ENCODE data around the gene MYO5C.

MYO5C gene

DNA sequence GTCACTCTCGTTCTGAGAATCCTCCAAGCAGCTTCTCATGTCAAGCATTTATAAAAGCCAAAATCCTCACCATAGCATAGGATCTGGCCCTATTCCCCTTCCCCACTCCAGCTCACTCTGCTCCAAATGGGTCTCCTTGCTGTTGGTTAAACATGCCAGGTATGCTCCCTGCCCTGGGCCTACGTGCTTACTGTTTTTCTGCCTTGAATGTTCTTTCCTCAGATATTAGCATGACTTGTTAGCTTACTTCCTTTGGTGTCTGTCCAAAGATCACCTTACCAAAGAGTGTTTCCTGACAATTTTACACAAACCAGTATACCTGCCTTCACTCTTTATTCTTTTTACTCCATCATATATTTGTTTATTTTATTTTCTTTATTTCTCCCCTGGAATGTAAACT is 33.1 kb upstream of the MYO5C start:
- Mint-ChIP-seq H3K4me3 (no peak overlapping the region), H3K27me3 (no peaks in the 10 kb centered on the region), H3K27ac (ENCODE audit: low read depth) (peak overlapping the region; percentile 0), H3K4me1 (peaks cover 10% of the 10 kb centered on the region), H3K36me3 (ENCODE audit: insufficient read depth) (peaks cover 45% of the 10 kb centered on the region), H3K9me3 (no peaks in the 10 kb centered on the region)
- ATAC-seq (replicated peaks; ENCODE audit: extremely low read depth, poor library complexity, severe bottlenecking) (no peak), DNase-seq (ENCODE audit: low spot score in 2 of 2) (no peak)

DNA sequence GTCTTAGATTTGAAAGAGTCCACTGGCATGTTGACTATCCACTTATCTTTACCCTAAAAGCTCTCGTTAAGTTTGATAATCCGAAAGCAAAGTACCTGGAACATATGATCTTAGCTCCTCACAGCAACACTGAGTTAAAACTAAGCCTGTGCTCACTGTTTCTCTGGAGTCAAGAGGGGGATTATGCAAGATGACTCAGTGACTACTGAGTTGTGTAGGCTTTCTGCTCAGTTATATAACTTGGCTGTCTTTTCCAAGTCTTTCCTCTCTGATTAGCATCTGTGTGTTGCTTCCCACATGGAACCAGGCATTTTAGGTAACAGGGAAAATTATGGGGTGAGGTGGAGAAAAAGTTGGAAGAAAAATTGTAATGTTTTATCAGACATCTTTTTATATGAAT is 31.2 kb upstream of the MYO5C start:
- peaks cover 7% of the 10 kb centered on the region for H3K4me1 Mint-ChIP-seq
- no peak overlapping the region for H3K4me3 Mint-ChIP-seq

DNA sequence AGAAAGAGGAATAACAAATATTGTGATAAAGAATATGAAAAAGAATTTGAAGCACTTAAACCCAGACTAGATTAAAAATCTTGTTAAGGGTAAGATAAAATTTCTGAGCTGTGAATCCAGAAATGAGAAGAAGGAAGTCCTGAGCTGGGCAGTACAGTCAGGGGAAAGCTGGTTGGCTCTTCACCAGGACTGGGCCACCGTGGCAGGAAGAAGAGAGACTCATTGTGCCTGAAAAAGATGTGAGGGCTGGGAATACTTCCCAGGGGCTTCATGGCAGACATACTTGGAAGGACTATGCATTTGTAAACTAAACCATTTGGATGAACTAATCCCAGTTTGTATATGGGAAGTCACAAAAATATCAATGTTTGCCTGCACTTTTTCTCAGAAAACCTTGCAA is 28.5 kb upstream of the MYO5C start:
- Mint-ChIP-seq H3K9me3 (no peaks in the 10 kb centered on the region), H3K4me3 (no peak overlapping the region), H3K27me3 (no peaks in the 10 kb centered on the region), H3K4me1 (no peaks in the 10 kb centered on the region), H3K27ac (ENCODE audit: low read depth) (peak overlapping the region; percentile 61), H3K36me3 (ENCODE audit: insufficient read depth) (peaks cover 66% of the 10 kb centered on the region)
- no peak for DNase-seq (ENCODE audit: low spot score in 2 of 2)
- no peak for ATAC-seq (replicated peaks; ENCODE audit: extremely low read depth, poor library complexity, severe bottlenecking)

More for the DNA sequence above, 31.2 kb upstream of the MYO5C start:
- Mint-ChIP-seq H3K9me3 (no peaks in the 10 kb centered on the region), H3K36me3 (ENCODE audit: insufficient read depth) (peaks cover 54% of the 10 kb centered on the region), H3K27me3 (no peaks in the 10 kb centered on the region), H3K27ac (ENCODE audit: low read depth) (no peak overlapping the region)
- DNase-seq (ENCODE audit: low spot score in 2 of 2) (no peak), ATAC-seq (replicated peaks; ENCODE audit: extremely low read depth, poor library complexity, severe bottlenecking) (no peak)

DNA sequence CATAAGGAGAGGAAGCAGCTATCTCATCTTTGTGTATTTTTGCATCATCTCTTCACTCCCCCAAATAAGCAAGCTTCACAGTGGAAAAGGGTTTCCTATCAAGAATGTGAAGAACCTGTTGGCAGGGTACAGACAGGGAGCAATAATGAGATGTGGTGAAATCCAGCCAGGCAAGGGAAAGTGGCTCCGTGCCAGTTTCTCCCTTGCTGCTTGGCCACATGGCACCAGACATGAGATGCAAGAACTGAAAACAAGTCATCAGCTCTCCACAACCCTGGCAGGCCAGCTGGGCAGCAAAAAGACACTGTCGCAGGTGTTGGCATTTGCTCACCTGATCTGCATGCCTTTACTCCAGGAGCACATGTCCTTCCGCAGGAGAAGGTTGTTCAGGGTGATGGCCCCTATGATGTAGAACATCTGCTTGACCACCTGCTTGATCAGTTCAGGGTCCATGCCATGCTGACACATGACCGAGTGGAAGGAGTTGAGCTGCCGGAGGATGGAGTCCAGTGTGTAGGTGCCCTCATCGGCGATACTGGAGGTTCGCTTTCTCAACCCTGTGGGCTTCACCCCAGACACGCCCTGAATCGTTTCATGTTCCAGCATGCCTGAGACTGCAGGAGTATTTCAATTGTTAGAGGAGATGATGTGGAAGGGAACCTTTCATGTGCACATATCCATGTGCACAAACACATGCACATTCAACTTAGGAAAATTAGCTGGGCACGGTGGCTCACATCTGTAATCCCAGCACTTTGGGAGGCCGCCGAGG is 23.3 kb upstream of the MYO5C start:
- Mint-ChIP-seq H3K4me3 (no peak overlapping the region), H3K4me1 (no peaks in the 10 kb centered on the region), H3K9me3 (no peaks in the 10 kb centered on the region), H3K36me3 (ENCODE audit: insufficient read depth) (peaks cover 70% of the 10 kb centered on the region), H3K27me3 (no peaks in the 10 kb centered on the region), H3K27ac (ENCODE audit: low read depth) (no peak overlapping the region)
- ATAC-seq (replicated peaks; ENCODE audit: extremely low read depth, poor library complexity, severe bottlenecking) = no peak
- DNase-seq (ENCODE audit: low spot score in 2 of 2) = no peak

DNA sequence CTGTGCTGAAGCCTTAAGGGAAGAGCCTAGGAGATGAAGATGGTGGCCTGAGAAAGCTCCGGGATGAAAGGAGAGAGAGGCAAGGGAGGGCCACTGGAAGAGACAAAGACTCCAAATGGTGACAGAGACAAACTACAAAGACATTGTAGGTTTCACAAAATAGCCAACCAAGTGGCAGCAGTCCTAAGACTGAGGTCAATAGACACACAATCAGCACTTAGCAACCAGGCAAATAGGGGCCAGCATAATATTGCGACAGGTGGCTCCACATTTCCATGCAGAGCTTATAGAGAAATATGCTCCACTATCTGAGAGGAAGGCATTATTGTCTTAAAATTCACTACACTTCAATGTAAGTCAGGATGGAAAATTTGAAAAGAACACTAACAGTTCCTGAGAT is 22.1 kb upstream of the MYO5C start:
- Mint-ChIP-seq H3K36me3 (ENCODE audit: insufficient read depth) (peaks cover 71% of the 10 kb centered on the region), H3K27me3 (no peaks in the 10 kb centered on the region), H3K4me3 (no peak overlapping the region), H3K4me1 (no peaks in the 10 kb centered on the region), H3K9me3 (no peaks in the 10 kb centered on the region), H3K27ac (ENCODE audit: low read depth) (no peak overlapping the region)
- DNase-seq (ENCODE audit: low spot score in 2 of 2) (no peak), ATAC-seq (replicated peaks; ENCODE audit: extremely low read depth, poor library complexity, severe bottlenecking) (no peak)

DNA sequence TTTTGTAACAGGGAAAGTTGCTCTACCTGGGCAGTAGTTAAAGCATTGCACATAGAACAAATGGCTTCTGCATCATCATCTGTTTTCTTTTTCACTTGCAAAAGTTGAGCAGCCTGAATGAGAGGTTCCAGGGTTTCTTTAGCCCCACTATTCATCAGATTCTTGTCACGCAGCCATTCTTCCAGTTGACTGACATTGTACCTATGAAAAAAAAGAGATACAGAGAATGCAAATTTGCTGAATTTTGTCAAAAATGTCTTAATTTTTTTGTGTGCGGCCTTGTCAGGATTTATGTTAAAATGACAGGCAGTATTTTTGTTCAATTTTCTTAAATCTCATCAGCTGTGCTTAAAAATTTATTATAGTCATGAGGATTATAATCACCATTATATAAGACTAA is 21.4 kb upstream of the MYO5C start:
- H3K27me3 Mint-ChIP-seq = no peaks in the 10 kb centered on the region
- no peak overlapping the region for H3K4me3 Mint-ChIP-seq
- ATAC-seq (replicated peaks; ENCODE audit: extremely low read depth, poor library complexity, severe bottlenecking) (no peak), DNase-seq (ENCODE audit: low spot score in 2 of 2) (no peak)
- H3K36me3 Mint-ChIP-seq (ENCODE audit: insufficient read depth) = peaks cover 75% of the 10 kb centered on the region
- no peak overlapping the region for H3K27ac Mint-ChIP-seq (ENCODE audit: low read depth)
- no peaks in the 10 kb centered on the region for H3K4me1 Mint-ChIP-seq
- H3K9me3 Mint-ChIP-seq = no peaks in the 10 kb centered on the region

DNA sequence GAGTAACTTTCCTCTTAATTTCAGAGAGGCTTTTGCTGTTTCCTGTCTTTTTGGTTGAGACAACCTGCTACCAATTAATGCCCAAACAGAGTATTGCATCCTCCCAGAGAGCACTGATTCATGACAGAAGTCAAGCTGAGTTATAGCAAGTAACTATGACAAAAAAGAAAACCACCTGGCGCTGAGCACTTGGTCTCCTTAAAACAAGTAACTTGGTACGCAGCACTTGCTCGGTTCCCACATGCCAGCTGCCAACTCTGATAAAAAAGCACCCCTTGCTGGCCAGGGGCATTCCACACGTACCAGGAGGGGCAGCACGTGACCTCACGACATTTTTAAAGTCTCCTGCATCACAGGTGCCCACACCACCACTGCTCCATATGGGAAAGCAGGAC is 13.5 kb upstream of the MYO5C start:
- peaks cover 5% of the 10 kb centered on the region for H3K4me1 Mint-ChIP-seq
- H3K27me3 Mint-ChIP-seq = no peaks in the 10 kb centered on the region
- ATAC-seq (replicated peaks; ENCODE audit: extremely low read depth, poor library complexity, severe bottlenecking) (no peak), DNase-seq (ENCODE audit: low spot score in 2 of 2) (no peak)
- H3K27ac Mint-ChIP-seq (ENCODE audit: low read depth) = no peak overlapping the region
- H3K36me3 Mint-ChIP-seq (ENCODE audit: insufficient read depth) = peaks cover 37% of the 10 kb centered on the region
- H3K4me3 Mint-ChIP-seq = no peak overlapping the region
- H3K9me3 Mint-ChIP-seq = no peaks in the 10 kb centered on the region

DNA sequence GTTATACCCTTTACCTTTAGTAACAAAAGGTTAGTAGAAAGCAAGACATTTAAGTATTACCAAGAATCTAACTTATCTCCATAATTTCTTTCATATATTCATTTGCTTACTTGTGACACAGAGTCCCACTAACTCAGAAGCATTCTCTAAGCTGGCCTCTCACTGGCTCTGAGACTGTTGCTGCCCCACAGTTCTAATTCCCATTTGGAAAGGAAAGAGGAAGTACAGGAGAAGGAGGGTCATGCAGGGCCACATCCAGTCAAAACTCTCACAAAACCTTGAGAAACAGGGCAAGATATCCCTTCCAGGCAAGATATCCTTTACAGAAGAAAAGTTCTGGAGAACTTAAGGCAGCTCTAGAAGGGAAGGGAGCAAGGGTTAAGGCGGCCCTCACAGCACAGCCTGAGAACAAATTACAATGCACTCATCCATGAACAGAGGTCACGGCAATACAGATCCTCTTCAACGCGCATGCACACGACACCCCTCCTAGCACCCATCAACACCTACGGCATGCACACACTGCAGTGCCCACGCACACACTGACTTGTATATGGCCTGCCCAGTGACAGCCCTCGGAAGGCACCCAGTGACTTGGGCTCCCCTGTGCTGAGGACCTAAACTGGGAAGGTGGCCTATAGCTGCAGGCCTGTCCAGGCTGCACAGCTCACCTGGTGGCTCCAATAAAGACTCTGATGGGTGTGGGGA is 13.0 kb upstream of the MYO5C start:
- ATAC-seq (replicated peaks; ENCODE audit: extremely low read depth, poor library complexity, severe bottlenecking) = no peak
- Mint-ChIP-seq H3K4me3 (no peak overlapping the region), H3K9me3 (no peaks in the 10 kb centered on the region), H3K4me1 (peaks cover 5% of the 10 kb centered on the region), H3K27me3 (no peaks in the 10 kb centered on the region), H3K27ac (ENCODE audit: low read depth) (no peak overlapping the region), H3K36me3 (ENCODE audit: insufficient read depth) (peaks cover 34% of the 10 kb centered on the region)
- DNase-seq (ENCODE audit: low spot score in 2 of 2) = no peak

DNA sequence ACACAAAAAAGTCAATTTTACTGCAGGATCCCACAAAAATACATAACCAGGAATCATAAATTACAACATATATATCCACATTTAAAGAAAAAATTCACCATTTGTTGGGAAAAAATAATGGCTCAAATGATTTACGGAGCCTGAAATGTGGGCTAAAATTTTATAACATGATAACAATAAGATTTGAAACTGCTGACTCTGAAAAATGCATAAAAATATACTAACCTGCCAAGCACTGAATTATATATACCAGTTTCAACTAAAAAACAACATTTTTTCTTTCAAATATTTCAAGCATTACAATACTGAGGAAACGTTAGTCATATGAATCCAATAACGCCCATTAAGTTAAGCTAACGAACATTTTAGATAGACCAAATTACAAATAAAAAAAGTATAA is 12.2 kb upstream of the MYO5C start:
- DNase-seq (ENCODE audit: low spot score in 2 of 2) = no peak
- Mint-ChIP-seq H3K36me3 (ENCODE audit: insufficient read depth) (peaks cover 27% of the 10 kb centered on the region), H3K4me1 (peaks cover 5% of the 10 kb centered on the region), H3K27ac (ENCODE audit: low read depth) (no peak overlapping the region), H3K27me3 (no peaks in the 10 kb centered on the region), H3K4me3 (no peak overlapping the region), H3K9me3 (no peaks in the 10 kb centered on the region)
- no peak for ATAC-seq (replicated peaks; ENCODE audit: extremely low read depth, poor library complexity, severe bottlenecking)

DNA sequence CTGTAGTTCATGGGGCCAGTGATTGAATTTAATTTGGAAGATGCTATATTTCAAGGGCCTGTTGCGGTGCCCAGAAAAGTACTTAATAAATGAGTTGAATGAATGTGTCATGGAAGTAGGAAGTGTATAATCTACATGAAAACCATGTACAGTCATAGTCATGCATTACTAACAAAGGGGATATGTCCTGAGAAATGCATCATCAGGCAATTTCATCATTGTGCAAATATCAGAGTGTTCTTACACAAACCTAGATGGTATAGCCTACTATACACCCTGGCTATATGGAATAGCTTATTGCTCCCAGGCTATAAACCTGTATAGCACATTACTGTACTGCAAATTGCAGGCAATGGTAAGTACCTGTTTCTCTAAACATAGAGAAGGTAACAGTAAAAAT is 10.7 kb upstream of the MYO5C start:
- ATAC-seq (replicated peaks; ENCODE audit: extremely low read depth, poor library complexity, severe bottlenecking) = no peak
- H3K27ac Mint-ChIP-seq (ENCODE audit: low read depth) = no peak overlapping the region
- no peak for DNase-seq (ENCODE audit: low spot score in 2 of 2)
- H3K4me3 Mint-ChIP-seq = no peak overlapping the region
- no peaks in the 10 kb centered on the region for H3K27me3 Mint-ChIP-seq
- peaks cover 5% of the 10 kb centered on the region for H3K4me1 Mint-ChIP-seq
- no peaks in the 10 kb centered on the region for H3K9me3 Mint-ChIP-seq
- peaks cover 19% of the 10 kb centered on the region for H3K36me3 Mint-ChIP-seq (ENCODE audit: insufficient read depth)

DNA sequence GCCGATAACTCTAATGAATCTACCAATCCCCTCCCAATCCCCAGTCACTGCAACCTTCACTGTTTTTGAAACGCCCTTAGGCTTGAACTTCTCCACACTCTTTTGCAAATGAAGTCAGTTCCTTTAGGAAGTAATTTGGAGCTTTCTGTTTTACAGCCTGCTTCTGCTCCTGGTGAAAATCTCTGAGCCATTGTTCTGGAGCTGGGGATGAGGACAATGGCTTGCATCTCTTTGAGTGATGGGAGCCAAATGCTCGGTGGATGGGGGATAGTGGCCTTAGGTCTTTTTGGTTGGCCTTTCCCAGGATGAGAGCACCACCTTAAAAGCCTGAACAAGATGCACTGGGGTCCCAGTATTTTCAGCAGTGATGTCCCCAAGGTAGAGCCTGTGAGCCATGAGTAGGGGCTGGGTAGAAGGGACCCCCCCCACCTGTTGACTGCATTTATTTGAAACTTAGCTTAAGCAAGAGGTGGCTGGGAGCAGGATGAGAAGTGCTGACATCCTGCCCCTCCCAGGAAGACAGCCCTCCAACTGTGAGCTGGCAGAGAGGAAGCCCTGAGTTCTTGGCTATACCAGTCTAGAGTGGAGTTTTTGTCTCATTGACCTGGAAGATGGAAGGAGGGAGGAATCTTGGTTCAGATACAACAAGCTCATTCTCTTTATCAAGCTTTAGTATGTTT is 7.6 kb upstream of the MYO5C start:
- no peak for DNase-seq (ENCODE audit: low spot score in 2 of 2)
- Mint-ChIP-seq H3K4me1 (no peaks in the 10 kb centered on the region), H3K27me3 (no peaks in the 10 kb centered on the region), H3K9me3 (no peaks in the 10 kb centered on the region), H3K4me3 (no peak overlapping the region), H3K27ac (ENCODE audit: low read depth) (no peak overlapping the region), H3K36me3 (ENCODE audit: insufficient read depth) (peaks cover 4% of the 10 kb centered on the region)
- no peak for ATAC-seq (replicated peaks; ENCODE audit: extremely low read depth, poor library complexity, severe bottlenecking)

DNA sequence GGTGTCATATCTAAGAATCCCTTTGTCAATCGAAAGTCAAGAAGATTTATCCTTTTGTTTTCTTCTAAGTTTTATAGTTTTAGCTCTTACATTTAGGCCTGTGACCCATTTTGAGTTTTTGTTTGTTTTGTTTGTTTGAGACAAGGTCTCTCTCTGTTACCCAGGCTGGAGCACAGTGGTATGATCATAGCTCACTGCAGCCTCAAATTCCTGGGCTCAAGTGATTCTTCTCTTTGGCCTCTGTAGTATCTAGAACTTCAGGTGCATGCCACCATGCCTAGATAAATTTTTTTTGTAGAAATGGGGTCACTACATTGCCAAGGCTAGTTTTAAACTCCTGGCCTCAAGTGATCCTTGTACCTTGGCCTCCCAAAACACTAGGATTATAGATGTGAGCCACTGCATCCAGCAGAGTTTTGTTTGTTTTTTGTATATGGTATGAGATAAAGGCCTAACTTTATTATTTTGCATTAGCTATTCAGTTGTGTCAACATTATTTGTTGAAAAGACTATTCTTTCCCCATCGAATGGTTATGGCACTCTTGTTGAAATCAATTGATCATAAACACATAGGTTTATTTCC is 5.8 kb upstream of the MYO5C start:
- Mint-ChIP-seq H3K27me3 (peaks cover 3% of the 10 kb centered on the region), H3K4me1 (no peaks in the 10 kb centered on the region), H3K4me3 (no peak overlapping the region), H3K9me3 (no peaks in the 10 kb centered on the region), H3K27ac (ENCODE audit: low read depth) (no peak overlapping the region), H3K36me3 (ENCODE audit: insufficient read depth) (peaks cover 4% of the 10 kb centered on the region)
- ATAC-seq (replicated peaks; ENCODE audit: extremely low read depth, poor library complexity, severe bottlenecking) (no peak), DNase-seq (ENCODE audit: low spot score in 2 of 2) (no peak)
